ENCODE data around the gene GCM1. TPM values are rescaled to one million over a fixed set of nuclear protein-coding genes. Genes with fewer than 3 reads are reported as not detected.
A peak's percentile ranks its signal among the peaks of the same experiment; 100 is the strongest.

The GCM1 gene
- total and polyA plus RNA-seq, 12 donors, result 0.03 to 0.35 (median 0.07) TPM; not detected in 9

GRCh38 chr6:53111865-53112264 lies 36.8 kb downstream of the GCM1 start:
- no peaks in the 10 kb centered on the region for H3K27me3 ChIP-seq
- H3K27ac ChIP-seq, result no peak overlapping the region
- no peak for TF ChIP-seq POLR2A (IDR thresholded peaks at IDR 0.05)
- TF ChIP-seq, protein P1, sequence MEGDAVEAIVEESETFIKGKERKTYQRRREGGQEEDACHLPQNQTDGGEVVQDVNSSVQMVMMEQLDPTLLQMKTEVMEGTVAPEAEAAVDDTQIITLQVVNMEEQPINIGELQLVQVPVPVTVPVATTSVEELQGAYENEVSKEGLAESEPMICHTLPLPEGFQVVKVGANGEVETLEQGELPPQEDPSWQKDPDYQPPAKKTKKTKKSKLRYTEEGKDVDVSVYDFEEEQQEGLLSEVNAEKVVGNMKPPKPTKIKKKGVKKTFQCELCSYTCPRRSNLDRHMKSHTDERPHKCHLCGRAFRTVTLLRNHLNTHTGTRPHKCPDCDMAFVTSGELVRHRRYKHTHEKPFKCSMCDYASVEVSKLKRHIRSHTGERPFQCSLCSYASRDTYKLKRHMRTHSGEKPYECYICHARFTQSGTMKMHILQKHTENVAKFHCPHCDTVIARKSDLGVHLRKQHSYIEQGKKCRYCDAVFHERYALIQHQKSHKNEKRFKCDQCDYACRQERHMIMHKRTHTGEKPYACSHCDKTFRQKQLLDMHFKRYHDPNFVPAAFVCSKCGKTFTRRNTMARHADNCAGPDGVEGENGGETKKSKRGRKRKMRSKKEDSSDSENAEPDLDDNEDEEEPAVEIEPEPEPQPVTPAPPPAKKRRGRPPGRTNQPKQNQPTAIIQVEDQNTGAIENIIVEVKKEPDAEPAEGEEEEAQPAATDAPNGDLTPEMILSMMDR (IDR thresholded peaks at IDR 0.05), result no peak
- no peak overlapping the region for H3K4me3 ChIP-seq
- H3K9me3 ChIP-seq (replicated peaks in 1 of 3), result no peaks in the 10 kb centered on the region
- intact Hi-C loops (cut with DNase I), result no loop called here
- no peak for DNase-seq
- H3K36me3 ChIP-seq (replicated peaks in 1 of 2), result no peaks in the 10 kb centered on the region
- WGBS, 4 donors, result 78 to 90% (median 86%) methylated on average over 6 of the region's 6 CpGs
- H3K4me1 ChIP-seq (replicated peaks in 1 of 2), result no peaks in the 10 kb centered on the region

DNA sequence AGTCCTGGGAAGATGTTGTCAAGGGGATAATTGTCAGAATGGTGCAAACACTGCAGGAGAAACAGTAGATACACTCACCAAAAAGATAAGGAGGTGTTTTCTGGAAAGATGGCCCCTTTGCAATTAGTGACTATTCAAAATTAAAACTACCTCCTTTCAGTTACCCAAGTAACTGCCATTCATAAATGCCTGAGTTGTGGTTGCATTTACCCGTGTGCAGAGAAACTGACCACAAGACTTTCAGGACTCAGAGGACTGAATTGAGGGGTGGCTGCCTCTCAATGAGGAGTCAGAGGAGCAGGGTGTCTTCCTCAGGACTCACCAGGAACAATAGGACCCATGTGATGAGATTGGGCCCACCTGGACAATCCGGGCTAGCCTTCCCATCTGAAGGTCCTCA lies 39.0 kb downstream of the GCM1 start:
- Histone ChIP-seq H3K36me3 (replicated peaks in 1 of 2) (no peaks in the 10 kb centered on the region), H3K4me1 (replicated peaks in 1 of 2) (no peaks in the 10 kb centered on the region), H3K27me3 (no peaks in the 10 kb centered on the region), H3K27ac (no peak overlapping the region), H3K9me3 (replicated peaks in 1 of 3) (no peaks in the 10 kb centered on the region), H3K4me3 (no peak overlapping the region)
- WGBS, 4 donors, result 83 to 93% (median 86%) methylated on average over 2 of the region's 2 CpGs; no CpG with 5 or more reads in 1 of the 4 donors
- intact Hi-C loops (cut with DNase I), result no loop called here
- TF ChIP-seq, protein P1 (IDR thresholded peaks at IDR 0.05), result no peak
- no peak for TF ChIP-seq POLR2A (IDR thresholded peaks at IDR 0.05)
- DNase-seq, result no peak

GRCh38 chr6:53107091-53107490 lies 41.5 kb downstream of the GCM1 start:
- H3K27ac ChIP-seq, result peak overlapping the region in 2 of 5 donors; percentile 2 to 41
- no peaks in the 10 kb centered on the region for H3K4me1 ChIP-seq (replicated peaks in 1 of 2)
- no peaks in the 10 kb centered on the region for H3K27me3 ChIP-seq
- peaks cover 0 to 12% of the 10 kb centered on the region in 2 donors for H3K36me3 ChIP-seq (replicated peaks in 1 of 2)
- H3K9me3 ChIP-seq (replicated peaks in 1 of 3), result no peaks in the 10 kb centered on the region
- 92 to 98% (median 95%) methylated on average over 4 of the region's 4 CpGs for WGBS, 4 donors
- intact Hi-C loops (cut with DNase I), result no loop called here
- H3K4me3 ChIP-seq, result no peak overlapping the region
- no peak for DNase-seq
- no peak for TF ChIP-seq POLR2A (IDR thresholded peaks at IDR 0.05)
- TF ChIP-seq, protein P1 (IDR thresholded peaks at IDR 0.05), result no peak

DNA sequence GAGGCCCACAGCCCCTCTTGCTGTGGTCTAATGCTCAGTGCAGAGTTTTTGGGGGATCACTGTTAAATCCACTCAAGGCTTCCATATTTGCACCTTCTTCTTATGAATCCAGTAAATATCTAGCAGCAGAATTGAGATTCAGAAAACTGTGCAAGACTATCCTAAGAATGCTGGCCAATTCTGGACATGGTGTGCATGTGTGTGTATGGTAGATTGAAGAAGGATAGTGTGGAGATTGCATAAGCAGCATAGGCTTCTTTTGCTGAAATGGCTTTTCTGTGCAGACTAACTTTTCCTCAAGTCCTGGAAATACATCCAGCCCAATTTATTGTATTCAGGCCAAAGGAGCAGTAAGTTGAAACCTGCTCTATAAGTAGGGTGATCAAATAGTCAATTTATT lies 43.7 kb downstream of the GCM1 start:
- intact Hi-C loops (cut with DNase I), result no loop called here

More for the DNA sequence above, 43.7 kb downstream of the GCM1 start:
- no peak overlapping the region for H3K4me3 ChIP-seq
- no peak overlapping the region for H3K27ac ChIP-seq
- H3K27me3 ChIP-seq, result no peaks in the 10 kb centered on the region
- no peaks in the 10 kb centered on the region for H3K4me1 ChIP-seq (replicated peaks in 1 of 2)
- DNase-seq, result no peak
- no peak for TF ChIP-seq POLR2A (IDR thresholded peaks at IDR 0.05)
- TF ChIP-seq, protein P1 (IDR thresholded peaks at IDR 0.05), result no peak
- H3K9me3 ChIP-seq (replicated peaks in 1 of 3), result no peaks in the 10 kb centered on the region
- H3K36me3 ChIP-seq (replicated peaks in 1 of 2), result peaks cover 0 to 33% of the 10 kb centered on the region in 2 donors

Data from adrenal gland (tissue), 12 donors.